MM.1S (cell line): Measurements from ENCODE around the gene PGA4.
"Not testable (repeated sequence)": the region's sequence is repeated elsewhere in the genome, so short reads cannot be mapped to it uniquely, and the experiment has no call there.

Experiments used
- DNase-seq: peaks from one replicate; pipeline ENCODE4 v3.0.0-alpha.2; 2015
- H2AFZ ChIP-seq: fragments of 300-600 bp; sonication (generic); 2 replicates; pipeline ENCODE4 v1.6.0; 2016; ENCODE audit warnings: antibody characterized with exemption, low read length
- H3F3A ChIP-seq: fragments of 300-600 bp; sonication (generic); 2 replicates; pipeline ENCODE4 v1.6.1; 2016; ENCODE audit warnings: mild to moderate bottlenecking, antibody characterized with exemption, low read length, moderate library complexity, mixed read lengths; ENCODE audit not compliant: insufficient read depth
- H3K27ac ChIP-seq: fragments of 300-600 bp; sonication (generic); 2 replicates; pipeline ENCODE4 v1.5.1; 2016; ENCODE audit warnings: mild to moderate bottlenecking, low read length
- H3K27me3 ChIP-seq: fragments of 300-600 bp; sonication (generic); replicated peaks from 2 replicates; pipeline ENCODE4 v1.6.0; 2016; ENCODE audit warnings: low read length; ENCODE audit not compliant: insufficient read depth
- H3K36me3 ChIP-seq: fragments of 300-600 bp; sonication (generic); replicated peaks from 2 replicates; pipeline ENCODE4 v1.6.1; 2016; ENCODE audit warnings: mild to moderate bottlenecking, low read length, mixed read lengths; ENCODE audit not compliant: insufficient read depth
- H3K4me1 ChIP-seq: fragments of 300-600 bp; sonication (generic); 2 replicates; pipeline ENCODE4 v1.6.1; 2016; ENCODE audit warnings: low read length, mixed read lengths
- H3K4me2 ChIP-seq: fragments of 300-600 bp; sonication (generic); 2 replicates; pipeline ENCODE4 v1.6.0; 2016; ENCODE audit warnings: low read depth, low read length
- H3K4me3 ChIP-seq: fragments of 300-600 bp; sonication (generic); 2 replicates; pipeline ENCODE4 v1.5.1; 2016; ENCODE audit warnings: low read length, mixed read lengths
- H3K79me2 ChIP-seq: fragments of 300-600 bp; sonication (generic); 2 replicates; pipeline ENCODE4 v1.6.1; 2016; ENCODE audit warnings: mixed run types, low read length, mixed read lengths
- H3K9ac ChIP-seq: fragments of 300-600 bp; sonication (generic); 2 replicates; pipeline ENCODE4 v1.6.1; 2016; ENCODE audit warnings: low read length, mixed read lengths
- H3K9me2 ChIP-seq: fragments of 300-600 bp; sonication (generic); replicated peaks from 2 replicates; pipeline ENCODE4 v1.6.1; 2016; ENCODE audit warnings: mild to moderate bottlenecking, low read length, mixed read lengths; ENCODE audit not compliant: insufficient read depth
- H3K9me3 ChIP-seq: fragments of 300-600 bp; sonication (generic); replicated peaks from 2 replicates; pipeline ENCODE4 v1.6.1; 2016; ENCODE audit warnings: mild to moderate bottlenecking, low read length, mixed read lengths; ENCODE audit not compliant: insufficient read depth
- H4K20me1 ChIP-seq: fragments of 300-600 bp; sonication (generic); 2 replicates; pipeline ENCODE4 v1.6.1; 2016; ENCODE audit warnings: mild to moderate bottlenecking, low read length, moderate library complexity, mixed read lengths; ENCODE audit not compliant: insufficient read depth
- EZH2 ChIP-seq: fragments of 300-600 bp; sonication (generic); optimal IDR thresholded peaks from 2 replicates; pipeline ENCODE3; 2017; ENCODE audit warnings: low read depth, mild to moderate bottlenecking, antibody characterized with exemption, low read length, mixed read lengths
- EZH2phosphoT487 ChIP-seq: fragments of 300-600 bp; sonication (generic); IDR thresholded peaks from 2 replicates; pipeline ENCODE4 v1.6.1; 2018; ENCODE audit warnings: antibody characterized with exemption, low read length
- TF ChIP-seq, protein P1 (sequence below): fragments of 300-600 bp; sonication (generic); IDR thresholded peaks from 2 replicates; pipeline ENCODE4 v1.5.1; 2016; ENCODE audit warnings: antibody characterized with exemption, low read length, mixed read lengths

PGA4 gene

DNA sequence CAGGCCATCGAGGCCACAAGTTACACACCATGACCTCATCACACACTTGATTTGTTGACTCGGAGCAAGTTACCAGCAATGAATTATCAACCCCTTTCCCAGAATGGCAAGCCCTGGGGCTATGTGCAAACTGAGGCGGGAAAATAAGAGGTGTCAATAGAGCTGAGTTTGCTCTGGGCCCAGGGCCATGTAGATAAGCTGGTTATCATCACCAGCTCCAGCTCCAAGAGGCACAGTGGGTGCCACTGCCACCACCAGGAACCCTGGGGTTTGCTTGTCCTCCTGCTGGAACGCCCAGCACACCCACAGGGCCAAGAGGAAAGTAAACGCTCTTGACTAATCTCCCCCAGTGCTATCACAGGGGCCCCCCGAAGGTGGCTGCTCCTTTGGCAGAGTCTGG is 47.9 kb upstream of the PGA4 start:
- H3K4me3 ChIP-seq, result no peak overlapping the region
- no peak for DNase-seq
- H2AFZ ChIP-seq, result no peak overlapping the region
- no peaks in the 10 kb centered on the region for H3K4me1 ChIP-seq
- H3K9me2 ChIP-seq, result no peaks in the 10 kb centered on the region
- no peaks in the 10 kb centered on the region for H3F3A ChIP-seq
- no peak overlapping the region for H3K4me2 ChIP-seq
- H3K36me3 ChIP-seq, result no peaks in the 10 kb centered on the region
- H3K79me2 ChIP-seq, result no peaks in the 10 kb centered on the region
- H3K27ac ChIP-seq, result no peak overlapping the region
- H3K27me3 ChIP-seq, result no peaks in the 10 kb centered on the region; the same call in 1 of the 2 replicates
- no peaks in the 10 kb centered on the region for H3K9me3 ChIP-seq
- H3K9ac ChIP-seq, result no peak overlapping the region
- H4K20me1 ChIP-seq, result no peaks in the 10 kb centered on the region
- no peak for TF ChIP-seq EZH2phosphoT487
- TF ChIP-seq, protein P1, sequence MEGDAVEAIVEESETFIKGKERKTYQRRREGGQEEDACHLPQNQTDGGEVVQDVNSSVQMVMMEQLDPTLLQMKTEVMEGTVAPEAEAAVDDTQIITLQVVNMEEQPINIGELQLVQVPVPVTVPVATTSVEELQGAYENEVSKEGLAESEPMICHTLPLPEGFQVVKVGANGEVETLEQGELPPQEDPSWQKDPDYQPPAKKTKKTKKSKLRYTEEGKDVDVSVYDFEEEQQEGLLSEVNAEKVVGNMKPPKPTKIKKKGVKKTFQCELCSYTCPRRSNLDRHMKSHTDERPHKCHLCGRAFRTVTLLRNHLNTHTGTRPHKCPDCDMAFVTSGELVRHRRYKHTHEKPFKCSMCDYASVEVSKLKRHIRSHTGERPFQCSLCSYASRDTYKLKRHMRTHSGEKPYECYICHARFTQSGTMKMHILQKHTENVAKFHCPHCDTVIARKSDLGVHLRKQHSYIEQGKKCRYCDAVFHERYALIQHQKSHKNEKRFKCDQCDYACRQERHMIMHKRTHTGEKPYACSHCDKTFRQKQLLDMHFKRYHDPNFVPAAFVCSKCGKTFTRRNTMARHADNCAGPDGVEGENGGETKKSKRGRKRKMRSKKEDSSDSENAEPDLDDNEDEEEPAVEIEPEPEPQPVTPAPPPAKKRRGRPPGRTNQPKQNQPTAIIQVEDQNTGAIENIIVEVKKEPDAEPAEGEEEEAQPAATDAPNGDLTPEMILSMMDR, result no peak
- TF ChIP-seq EZH2, result no peak

DNA sequence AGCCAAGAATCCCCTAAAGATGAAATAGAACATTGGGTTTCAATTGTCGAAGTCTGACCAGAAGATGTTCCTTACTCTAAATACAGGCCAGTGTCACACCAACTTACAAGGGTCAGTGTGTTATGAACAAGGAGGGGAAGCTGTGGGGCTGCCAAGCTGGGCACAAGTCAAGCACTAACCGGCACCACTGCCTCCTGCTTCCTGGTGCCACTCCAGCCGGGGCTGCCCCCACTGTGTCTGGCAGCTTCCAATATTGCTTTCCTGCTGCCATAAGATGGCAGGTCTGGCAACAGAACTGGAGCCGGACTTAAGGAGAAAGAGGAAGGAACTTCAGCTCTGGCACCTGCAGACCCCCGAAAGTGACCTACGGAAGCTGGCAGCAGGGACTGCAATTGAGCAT is 47.2 kb upstream of the PGA4 start:
- no peak overlapping the region for H3K9ac ChIP-seq
- H4K20me1 ChIP-seq, result no peaks in the 10 kb centered on the region
- no peaks in the 10 kb centered on the region for H3K9me3 ChIP-seq
- no peak for TF ChIP-seq EZH2
- no peak for TF ChIP-seq EZH2phosphoT487
- TF ChIP-seq, protein P1, result no peak
- no peaks in the 10 kb centered on the region for H3K4me1 ChIP-seq
- H2AFZ ChIP-seq, result no peak overlapping the region
- H3K27me3 ChIP-seq, result no peaks in the 10 kb centered on the region; the same call in 1 of the 2 replicates
- H3K36me3 ChIP-seq, result no peaks in the 10 kb centered on the region
- H3K4me2 ChIP-seq, result no peak overlapping the region
- H3F3A ChIP-seq, result no peaks in the 10 kb centered on the region
- H3K79me2 ChIP-seq, result no peaks in the 10 kb centered on the region
- H3K9me2 ChIP-seq, result no peaks in the 10 kb centered on the region
- no peak overlapping the region for H3K27ac ChIP-seq
- DNase-seq, result no peak
- no peak overlapping the region for H3K4me3 ChIP-seq

DNA sequence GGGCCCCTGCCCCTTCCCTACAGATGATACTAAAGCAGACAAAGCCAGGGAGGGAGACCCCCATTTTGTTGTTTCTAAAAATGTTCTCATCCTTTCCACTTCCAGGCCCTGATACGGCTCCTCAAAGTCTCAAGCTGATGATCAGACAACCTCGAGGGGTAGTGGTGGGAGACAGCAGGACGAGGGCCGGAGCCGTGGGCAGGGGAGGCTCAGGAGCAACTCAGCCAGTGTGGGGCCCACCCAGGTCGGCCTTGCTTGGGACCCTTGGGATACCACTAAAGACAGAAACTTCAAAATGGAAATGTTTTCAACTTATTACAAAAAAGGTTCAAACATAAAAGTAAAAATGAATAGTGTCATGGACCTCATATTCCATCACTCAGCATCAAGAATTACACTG is 45.7 kb upstream of the PGA4 start:
- no peak overlapping the region for H3K9ac ChIP-seq
- H3F3A ChIP-seq, result no peaks in the 10 kb centered on the region
- H3K4me1 ChIP-seq, result no peaks in the 10 kb centered on the region
- DNase-seq, result no peak
- no peak for TF ChIP-seq EZH2phosphoT487
- TF ChIP-seq, protein P1, result no peak
- TF ChIP-seq EZH2, result no peak
- H3K9me3 ChIP-seq, result no peaks in the 10 kb centered on the region
- H3K79me2 ChIP-seq, result no peaks in the 10 kb centered on the region
- no peaks in the 10 kb centered on the region; the same call in 1 of the 2 replicates for H3K27me3 ChIP-seq
- H2AFZ ChIP-seq, result no peak overlapping the region
- H3K27ac ChIP-seq, result no peak overlapping the region
- no peaks in the 10 kb centered on the region for H3K9me2 ChIP-seq
- H4K20me1 ChIP-seq, result no peaks in the 10 kb centered on the region
- H3K4me3 ChIP-seq, result no peak overlapping the region
- no peak overlapping the region for H3K4me2 ChIP-seq
- no peaks in the 10 kb centered on the region for H3K36me3 ChIP-seq

DNA sequence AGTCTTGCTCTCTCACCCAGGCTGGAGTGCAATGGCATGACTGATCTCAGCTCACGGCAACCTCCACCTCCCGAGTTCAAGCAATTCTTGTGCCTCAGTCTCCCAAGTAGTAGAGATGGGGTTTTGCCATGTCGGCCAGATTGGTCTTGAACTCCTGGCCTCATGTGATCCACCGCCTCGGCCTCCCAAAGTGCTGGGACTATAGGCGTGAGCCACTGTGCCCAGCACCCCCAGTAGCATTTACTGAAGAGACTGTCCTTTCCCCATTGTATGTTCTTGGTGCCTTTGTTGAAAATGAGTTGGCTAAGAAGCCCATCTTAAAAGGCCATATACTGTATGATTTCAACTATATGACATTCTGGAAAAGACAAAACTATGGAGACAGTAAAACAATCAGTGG is 41.9 kb upstream of the PGA4 start:
- H3K27ac ChIP-seq, H3F3A ChIP-seq, H4K20me1 ChIP-seq, H3K9ac ChIP-seq, H3K27me3 ChIP-seq, H3K9me2 ChIP-seq, H3K4me2 ChIP-seq, H3K36me3 ChIP-seq, H3K4me3 ChIP-seq, DNase-seq, H2AFZ ChIP-seq, H3K9me3 ChIP-seq, H3K79me2 ChIP-seq, H3K4me1 ChIP-seq: not testable (repeated sequence)
